ENCODE measurements around the gene RAB3D.

DNA sequence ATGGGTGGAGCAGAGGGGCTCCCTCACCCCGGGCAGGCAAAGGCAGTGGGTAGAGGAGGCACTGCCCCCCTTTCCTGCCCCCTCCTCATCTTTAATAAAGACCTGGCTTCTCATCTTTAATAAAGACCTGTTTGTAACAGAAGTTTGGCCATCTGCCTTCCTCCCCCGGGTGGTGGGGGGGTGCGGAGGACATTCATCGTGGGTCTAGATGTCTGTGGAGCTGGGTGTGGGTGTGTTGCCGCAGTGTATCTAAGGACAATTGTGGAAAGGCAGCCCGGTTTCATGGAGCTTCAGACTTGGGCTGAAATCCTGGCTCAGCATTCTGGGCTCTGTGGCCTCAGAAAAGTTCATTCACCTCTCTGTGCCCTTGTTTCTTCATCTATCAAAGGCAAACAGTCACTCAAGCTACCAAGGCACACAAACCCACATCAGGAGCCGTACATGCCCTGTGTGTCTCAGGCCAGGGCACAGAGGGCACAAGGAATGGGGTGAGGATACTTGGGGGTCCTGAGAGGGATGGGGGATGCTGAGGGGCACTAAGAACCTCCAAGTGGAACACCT, 26.2 kb upstream of the RAB3D start:
- TF ChIP-seq, protein P1, sequence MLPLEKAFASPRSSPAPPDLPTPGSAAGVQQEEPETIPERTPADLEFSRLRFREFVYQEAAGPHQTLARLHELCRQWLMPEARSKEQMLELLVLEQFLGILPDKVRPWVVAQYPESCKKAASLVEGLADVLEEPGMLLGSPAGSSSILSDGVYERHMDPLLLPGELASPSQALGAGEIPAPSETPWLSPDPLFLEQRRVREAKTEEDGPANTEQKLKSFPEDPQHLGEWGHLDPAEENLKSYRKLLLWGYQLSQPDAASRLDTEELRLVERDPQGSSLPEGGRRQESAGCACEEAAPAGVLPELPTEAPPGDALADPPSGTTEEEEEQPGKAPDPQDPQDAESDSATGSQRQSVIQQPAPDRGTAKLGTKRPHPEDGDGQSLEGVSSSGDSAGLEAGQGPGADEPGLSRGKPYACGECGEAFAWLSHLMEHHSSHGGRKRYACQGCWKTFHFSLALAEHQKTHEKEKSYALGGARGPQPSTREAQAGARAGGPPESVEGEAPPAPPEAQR (tag by site-specific recombination; IDR thresholded peaks at IDR 0.05), result no peak
- TF ChIP-seq ZNF707 (tag by site-specific recombination; IDR thresholded peaks at IDR 0.05), result no peak
- TF ChIP-seq, protein P2, sequence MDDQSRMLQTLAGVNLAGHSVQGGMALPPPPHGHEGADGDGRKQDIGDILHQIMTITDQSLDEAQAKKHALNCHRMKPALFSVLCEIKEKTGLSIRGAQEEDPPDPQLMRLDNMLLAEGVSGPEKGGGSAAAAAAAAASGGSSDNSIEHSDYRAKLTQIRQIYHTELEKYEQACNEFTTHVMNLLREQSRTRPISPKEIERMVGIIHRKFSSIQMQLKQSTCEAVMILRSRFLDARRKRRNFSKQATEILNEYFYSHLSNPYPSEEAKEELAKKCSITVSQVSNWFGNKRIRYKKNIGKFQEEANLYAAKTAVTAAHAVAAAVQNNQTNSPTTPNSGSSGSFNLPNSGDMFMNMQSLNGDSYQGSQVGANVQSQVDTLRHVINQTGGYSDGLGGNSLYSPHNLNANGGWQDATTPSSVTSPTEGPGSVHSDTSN (CRISPR knock-in tag; IDR thresholded peaks at IDR 0.05), result no peak
- TF ChIP-seq, protein P3, sequence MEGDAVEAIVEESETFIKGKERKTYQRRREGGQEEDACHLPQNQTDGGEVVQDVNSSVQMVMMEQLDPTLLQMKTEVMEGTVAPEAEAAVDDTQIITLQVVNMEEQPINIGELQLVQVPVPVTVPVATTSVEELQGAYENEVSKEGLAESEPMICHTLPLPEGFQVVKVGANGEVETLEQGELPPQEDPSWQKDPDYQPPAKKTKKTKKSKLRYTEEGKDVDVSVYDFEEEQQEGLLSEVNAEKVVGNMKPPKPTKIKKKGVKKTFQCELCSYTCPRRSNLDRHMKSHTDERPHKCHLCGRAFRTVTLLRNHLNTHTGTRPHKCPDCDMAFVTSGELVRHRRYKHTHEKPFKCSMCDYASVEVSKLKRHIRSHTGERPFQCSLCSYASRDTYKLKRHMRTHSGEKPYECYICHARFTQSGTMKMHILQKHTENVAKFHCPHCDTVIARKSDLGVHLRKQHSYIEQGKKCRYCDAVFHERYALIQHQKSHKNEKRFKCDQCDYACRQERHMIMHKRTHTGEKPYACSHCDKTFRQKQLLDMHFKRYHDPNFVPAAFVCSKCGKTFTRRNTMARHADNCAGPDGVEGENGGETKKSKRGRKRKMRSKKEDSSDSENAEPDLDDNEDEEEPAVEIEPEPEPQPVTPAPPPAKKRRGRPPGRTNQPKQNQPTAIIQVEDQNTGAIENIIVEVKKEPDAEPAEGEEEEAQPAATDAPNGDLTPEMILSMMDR (tag by site-specific recombination; IDR thresholded peaks at IDR 0.05), result no peak
- TF ChIP-seq ZBTB7A (tag by site-specific recombination; IDR thresholded peaks at IDR 0.05; ENCODE audit: low read depth), result no peak
- no peak for TF ChIP-seq PRDM1 (tag by site-specific recombination; IDR thresholded peaks at IDR 0.05)
- TF ChIP-seq ZNF501 (tag by site-specific recombination; IDR thresholded peaks at IDR 0.05), result no peak
- TF ChIP-seq RBAK (tag by site-specific recombination; IDR thresholded peaks at IDR 0.05), result no peak
- no peak for TF ChIP-seq WT1 (tag by site-specific recombination; IDR thresholded peaks at IDR 0.05)
- TF ChIP-seq ZNF549 (tag by site-specific recombination; IDR thresholded peaks at IDR 0.05), result no peak
